GM21367 (cell line): ENCODE results near the gene TNFSF11.

Source experiments
- ATAC-seq: cut with Tn5 transposase; IDR thresholded peaks from one replicate; pipeline ENCODE4 v1.9.1; 2021; ENCODE audit not compliant: unreplicated experiment

TNFSF11 gene

DNA sequence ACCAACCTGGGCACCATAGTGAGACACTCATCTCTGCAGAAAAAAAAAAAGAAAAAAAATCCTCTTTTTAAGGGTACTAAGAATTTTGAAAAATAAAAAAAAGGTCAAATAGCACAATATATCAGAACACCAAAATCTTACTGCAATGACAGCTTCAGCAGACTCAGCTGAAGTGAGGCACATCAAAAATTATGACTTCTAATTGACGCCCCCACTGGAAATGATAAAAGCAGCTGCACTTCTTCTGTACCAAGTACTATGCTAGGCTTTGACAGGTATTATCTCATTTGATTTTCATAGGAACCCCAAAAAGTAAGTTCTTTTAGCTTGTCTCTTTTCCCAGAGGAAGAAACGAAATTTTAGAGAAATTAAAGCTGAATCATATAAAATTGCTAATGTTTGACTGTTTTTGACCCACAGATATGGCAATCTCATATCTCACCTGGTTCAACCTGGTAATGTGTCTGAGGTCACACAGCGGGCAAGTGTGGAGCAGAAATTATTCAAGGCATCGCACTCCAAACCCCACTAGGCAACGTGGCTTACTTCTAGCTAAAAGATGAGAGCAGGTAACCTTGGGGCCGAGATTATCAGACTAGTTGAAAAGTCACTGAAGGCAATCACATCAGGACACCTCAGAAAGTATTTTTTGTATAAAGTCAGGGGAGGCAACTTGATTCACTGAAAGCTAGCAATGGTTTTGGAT is 78.1 kb downstream of the TNFSF11 start:
- ATAC-seq, result no peak

DNA sequence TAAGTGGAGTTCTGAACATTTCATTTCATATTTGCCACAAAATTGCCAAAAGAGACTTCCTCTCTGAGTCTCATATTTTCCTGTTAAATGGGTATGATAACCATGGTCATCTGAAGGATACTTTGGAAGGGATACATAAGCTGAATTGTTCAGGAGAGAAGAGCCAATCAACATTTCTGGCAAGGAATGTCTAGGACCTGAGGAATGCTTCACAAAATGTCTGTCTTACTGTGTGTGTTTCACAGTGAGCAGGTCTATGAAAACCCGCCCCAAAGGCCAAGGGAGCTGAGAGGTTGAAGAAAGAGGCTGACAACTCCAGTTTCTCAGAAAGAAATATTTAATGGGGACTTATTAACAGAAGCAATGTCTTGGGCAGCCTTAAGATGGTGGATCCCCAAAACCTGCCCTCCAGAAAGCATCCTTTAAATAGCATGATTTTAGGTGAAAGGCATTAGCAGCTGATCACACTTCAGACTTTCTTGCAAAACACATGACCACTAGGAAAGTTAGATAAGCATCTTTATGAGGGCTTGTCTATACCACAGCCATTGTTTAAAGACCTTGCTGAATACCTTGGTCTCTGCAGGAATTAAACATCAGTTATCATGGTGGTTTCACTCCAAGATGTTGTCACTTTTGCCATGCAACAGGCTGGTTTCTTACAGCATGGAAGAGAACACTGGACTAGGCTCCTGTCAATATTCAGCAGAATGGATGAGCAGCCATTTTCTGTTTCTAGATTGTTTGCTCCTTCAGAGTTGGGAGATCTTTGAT is 78.9 kb downstream of the TNFSF11 start:
- ATAC-seq, result no peak

DNA sequence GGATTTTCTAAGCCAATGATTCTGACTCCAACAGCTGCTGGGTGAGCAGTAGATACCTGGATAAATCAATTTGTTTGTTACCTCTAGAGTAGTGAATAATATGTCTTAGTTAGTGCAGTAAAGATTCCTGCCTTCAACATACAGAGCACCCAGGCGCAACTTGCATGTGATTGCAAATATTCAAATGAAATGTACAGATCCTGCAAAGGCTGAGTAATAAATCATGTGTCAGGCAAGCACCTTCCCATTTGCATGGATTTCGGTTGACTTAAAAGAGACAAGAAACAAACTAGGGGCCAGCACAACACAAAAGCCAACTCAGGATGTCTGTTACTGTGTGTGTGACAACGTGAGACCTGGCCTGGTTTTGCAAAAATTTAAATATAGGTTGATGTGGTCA is 79.7 kb downstream of the TNFSF11 start:
- ATAC-seq, result no peak

GRCh38 chr13:42654212-42654611 is 80.3 kb downstream of the TNFSF11 start:
- ATAC-seq, result no peak

DNA sequence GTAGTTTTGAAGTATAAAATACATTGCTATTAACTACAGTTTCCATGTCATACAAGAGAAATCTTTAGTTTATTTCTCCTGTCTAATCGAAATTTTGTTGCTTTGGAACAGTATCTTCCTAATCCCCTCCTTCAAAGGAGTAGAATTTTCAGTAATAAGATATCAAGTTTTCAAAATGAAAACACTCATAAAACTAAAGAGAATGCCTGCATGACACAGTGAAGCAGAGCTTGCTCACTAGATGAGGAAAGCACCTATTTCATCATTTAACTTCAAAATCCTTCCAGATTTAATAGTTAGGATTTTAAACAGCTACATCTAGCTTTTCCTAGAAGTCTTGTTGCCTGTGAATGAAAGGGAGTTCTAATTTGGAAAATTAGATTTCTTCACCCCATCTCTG is 80.8 kb downstream of the TNFSF11 start:
- no peak for ATAC-seq

GRCh38 chr13:42656161-42656560 is 82.2 kb downstream of the TNFSF11 start:
- ATAC-seq, result no peak

DNA sequence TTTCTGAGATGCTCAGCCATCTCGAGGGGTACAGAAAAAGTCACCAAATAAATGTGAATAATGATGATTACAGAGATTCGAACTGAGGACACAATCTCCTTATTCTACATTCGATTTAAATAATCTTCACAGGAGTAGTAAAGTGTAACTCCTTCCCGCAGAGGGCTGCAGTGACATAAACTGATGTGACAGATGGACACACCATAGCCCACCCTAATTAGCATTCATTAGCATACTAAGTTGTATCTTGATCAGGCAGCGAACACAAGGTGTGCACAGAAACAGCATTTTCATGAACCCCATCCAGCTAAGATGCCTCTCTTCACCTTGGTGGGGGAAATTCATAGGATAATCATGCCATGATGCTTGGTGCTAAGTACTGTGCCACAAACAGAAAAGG is 83.0 kb downstream of the TNFSF11 start:
- no peak for ATAC-seq
